PFSK-1 (cell line): ENCODE measurements around the gene WFS1.

Source experiments
- FOXP2 ChIP-seq: optimal IDR thresholded peaks from 2 replicates; pipeline ENCODE3; 2011; ENCODE audit warnings: borderline replicate concordance, control low read depth, inconsistent platforms; ENCODE audit not compliant: insufficient read depth; ENCODE audit errors: extremely low read length, extremely low read depth
- REST ChIP-seq, 2 experiments: IDR thresholded peaks; 2 replicates each; pipeline versions ENCODE4 v1.6.1 to v1.8.0; 2011 to 2012; ENCODE audit warnings: low read depth in 2 of 2, low read length in 2 of 2, control low read depth in 1 of 2, inconsistent platforms in 1 of 2, mild to moderate bottlenecking in 1 of 2, moderate library complexity in 1 of 2; ENCODE audit not compliant: insufficient read depth in 1 of 2

- no peak for TF ChIP-seq REST (IDR thresholded peaks at IDR 0.05; ENCODE audit: insufficient read depth in 1 of 2, low read depth in 2 of 2, low read length in 2 of 2)
- no peak for TF ChIP-seq FOXP2
These were observed 13.6 kb downstream of the WFS1 start for GRCh38 chr4:6283282-6283681.
